Uterus (tissue), 4 donors: ENCODE measurements around the gene DNMBP. TPM values are rescaled to one million over a fixed set of nuclear protein-coding genes. Genes with fewer than 3 reads are reported as not detected.
A peak's percentile ranks its signal among the peaks of the same experiment; 100 is the strongest.

Experiments used
- DNase-seq, 2 donors: peaks; one replicate each; pipeline ENCODE4 v3.0.0-alpha.2; 2019 to 2020
- H3K27ac ChIP-seq, 2 donors: fragments of 200-600 bp; sonication (generic); 1 replicate in 1 of 2; 2 replicates in 1 of 2; pipeline ENCODE4 v1.5.1; 2016 to 2018
- H3K27me3 ChIP-seq, 2 donors: fragments of 200-600 bp; sonication (generic); one replicate each; pipeline ENCODE4 v1.5.1; 2018 to 2019; ENCODE audit warnings: control low read depth in 1 of 2
- H3K36me3 ChIP-seq, 2 donors: fragments of 200-600 bp; sonication (generic); one replicate each; pipeline ENCODE4 v1.5.1; 2019; ENCODE audit warnings: control low read depth in 1 of 2
- H3K4me1 ChIP-seq, 2 donors: fragments of 200-600 bp; sonication (generic); one replicate each; pipeline ENCODE4 v1.5.1; 2018 to 2019; ENCODE audit warnings: control low read depth in 1 of 2
- H3K4me3 ChIP-seq, 2 donors: fragments of 200-600 bp; sonication (generic); 1 replicate in 1 of 2; 2 replicates in 1 of 2; pipeline ENCODE4 v1.5.1; 2018 to 2019; ENCODE audit warnings: mild to moderate bottlenecking in 1 of 2
- H3K9me3 ChIP-seq, 2 donors: fragments of 200-600 bp; sonication (generic); one replicate each; pipeline ENCODE4 v1.5.1; 2019; ENCODE audit warnings: control low read depth in 1 of 2
- CTCF ChIP-seq, 4 experiments: fragments of 200-600 bp in 2 of 4; fragments of 450-650 bp in 2 of 4; sonication (generic) in 2 of 4; IDR thresholded peaks; one replicate each; pipeline ENCODE4 v1.5.1; 2016 to 2019; ENCODE audit warnings: antibody characterized with exemption in 4 of 4, mild to moderate bottlenecking in 2 of 4, moderate library complexity in 1 of 4
- POLR2A ChIP-seq, 2 donors: fragments of 450-650 bp; IDR thresholded peaks; one replicate each; pipeline ENCODE4 v1.6.1; 2016; ENCODE audit warnings: antibody characterized with exemption in 2 of 2, mild to moderate bottlenecking in 1 of 2, moderate library complexity in 1 of 2
- intact Hi-C: fragments of 100-400 bp; cut with DNase I; formaldehyde crosslinking; loops from one replicate; pipeline ENCODE4 v1.15.1; 2023; ENCODE audit warnings: low total_unique reads
- total RNA-seq, 4 donors: library from RNA; depleted of rRNA in 3 of 4; stranded (reverse); fragments of >200 nt in 3 of 4; gene quantifications; one replicate each; pipeline versions ENCODE4 v1.1.0 to v1.2.4, GENCODE V29; 2014 to 2023
- donor health status: DM: yes; HTN: yes; CAD: no.

The DNMBP gene
- total RNA-seq, 4 donors from 2014 or later = 5.9 to 34.9 (median 22.4) TPM

GRCh38 chr10:99860466-99860865 lies 149.3 kb downstream of the DNMBP start:
- TF ChIP-seq CTCF (IDR thresholded peaks at IDR 0.05) (no peak), POLR2A (IDR thresholded peaks at IDR 0.05) (no peak)
- H3K27me3 ChIP-seq = no peaks in the 10 kb centered on the region
- no peaks in the 10 kb centered on the region for H3K4me1 ChIP-seq
- no peak for DNase-seq
- H3K9me3 ChIP-seq = no peaks in the 10 kb centered on the region
- H3K4me3 ChIP-seq = no peak overlapping the region
- H3K36me3 ChIP-seq = no peaks in the 10 kb centered on the region
- intact Hi-C loops = no loop called here
- no peak overlapping the region for H3K27ac ChIP-seq

GRCh38 chr10:99859585-99859984 lies 150.2 kb downstream of the DNMBP start:
- Histone ChIP-seq H3K27me3 (no peaks in the 10 kb centered on the region), H3K4me3 (no peak overlapping the region), H3K36me3 (no peaks in the 10 kb centered on the region), H3K27ac (no peak overlapping the region), H3K9me3 (no peaks in the 10 kb centered on the region), H3K4me1 (no peaks in the 10 kb centered on the region)
- intact Hi-C loops = no loop called here
- no peak for TF ChIP-seq CTCF (IDR thresholded peaks at IDR 0.05)
- no peak for TF ChIP-seq POLR2A (IDR thresholded peaks at IDR 0.05)
- DNase-seq = no peak

- no peaks in the 10 kb centered on the region for H3K9me3 ChIP-seq
- no peaks in the 10 kb centered on the region for H3K27me3 ChIP-seq
- H3K36me3 ChIP-seq = no peaks in the 10 kb centered on the region
- H3K27ac ChIP-seq = no peak overlapping the region
- no peaks in the 10 kb centered on the region for H3K4me1 ChIP-seq
- TF ChIP-seq CTCF (IDR thresholded peaks at IDR 0.05) = no peak
- TF ChIP-seq POLR2A (IDR thresholded peaks at IDR 0.05) = no peak
- intact Hi-C loops = no loop called here
- H3K4me3 ChIP-seq = no peak overlapping the region
- DNase-seq = no peak
Measured at GRCh38 chr10:99858849-99859248, 150.9 kb downstream of the DNMBP start.

GRCh38 chr10:99855479-99856071 lies 154.2 kb downstream of the DNMBP start:
- Histone ChIP-seq H3K9me3 (no peaks in the 10 kb centered on the region), H3K27me3 (no peaks in the 10 kb centered on the region), H3K36me3 (no peaks in the 10 kb centered on the region), H3K27ac (no peak overlapping the region), H3K4me3 (no peak overlapping the region), H3K4me1 (no peaks in the 10 kb centered on the region)
- intact Hi-C loops = no loop called here
- DNase-seq = no peak
- TF ChIP-seq POLR2A (IDR thresholded peaks at IDR 0.05) (no peak), CTCF (IDR thresholded peaks at IDR 0.05) (no peak)

- Histone ChIP-seq H3K27me3 (no peaks in the 10 kb centered on the region), H3K27ac (no peak overlapping the region), H3K4me1 (no peaks in the 10 kb centered on the region), H3K4me3 (no peak overlapping the region), H3K9me3 (no peaks in the 10 kb centered on the region), H3K36me3 (no peaks in the 10 kb centered on the region)
- peak; percentile 30 to 61 (median 50) for TF ChIP-seq CTCF (IDR thresholded peaks at IDR 0.05)
- no peak for TF ChIP-seq POLR2A (IDR thresholded peaks at IDR 0.05)
- DNase-seq = peak in 1 of 2 donors; percentile 42
- intact Hi-C loops = no loop called here
Measured at GRCh38 chr10:99854860-99855259, 154.9 kb downstream of the DNMBP start.
